DMS153 treated with DMSO at 0.1 percent for 48 hours (cell line): ENCODE results near the gene LAMP5.

ENCODE experiments used
- DNase-seq: peaks from one replicate; lab custom pipeline; 2025; ENCODE audit not compliant: unreplicated experiment; lab: John Stamatoyannopoulos, UW

LAMP5 gene

GRCh38 chr20:9514461-9515213, at the start of gene LAMP5:
LAMP5 (plus strand) TSS chr20:9514590; CDS start chr20:9514853, 263 bp downstream.
- no peak for DNase-seq

DNA sequence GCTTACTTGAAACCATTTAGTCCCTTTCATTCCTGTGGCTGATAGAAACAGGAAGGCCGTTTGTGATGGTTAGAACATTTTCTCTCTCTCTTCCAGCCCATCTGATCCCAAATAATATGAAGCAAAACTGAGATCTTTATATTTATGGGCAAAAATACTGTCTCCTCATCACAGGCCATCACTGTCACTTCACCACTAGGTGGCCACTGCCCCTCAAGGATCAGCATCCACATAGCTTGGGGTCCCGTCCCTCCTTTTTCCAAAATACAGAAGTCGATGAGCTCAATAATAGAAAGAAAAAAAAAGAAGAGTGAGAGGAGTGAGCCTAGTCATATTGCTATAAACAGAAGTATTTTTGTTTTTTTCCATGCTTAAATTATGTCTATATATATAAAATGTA, 46.4 kb upstream of the LAMP5 start:
- no peak for DNase-seq

DNA sequence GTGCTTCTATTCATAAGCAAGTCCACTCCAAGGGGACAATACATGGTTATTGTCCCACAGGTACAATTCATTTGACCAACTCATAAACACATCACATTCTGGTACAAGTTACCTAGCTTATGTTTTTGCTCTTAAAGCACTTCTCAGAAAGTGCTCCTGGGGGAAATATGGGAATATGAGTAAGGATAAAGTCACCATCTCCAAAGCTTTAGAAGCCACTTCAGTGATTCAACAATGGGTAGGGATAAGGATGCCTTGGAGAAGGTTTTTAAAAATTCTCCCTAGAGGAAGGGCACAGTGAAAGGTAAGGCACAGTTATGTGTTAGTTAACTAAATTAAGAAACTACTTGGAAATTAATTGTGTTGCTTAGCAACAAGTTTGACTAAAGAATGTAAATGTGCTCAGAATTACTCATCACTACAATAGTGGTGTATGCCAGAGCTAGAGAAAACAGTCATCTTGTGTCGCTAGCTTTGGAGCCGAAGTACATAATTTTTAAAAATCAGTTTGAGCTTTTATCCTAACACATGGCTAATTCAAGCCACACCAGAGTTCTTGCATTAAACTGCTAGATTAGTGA, 39.5 kb upstream of the LAMP5 start:
- no peak for DNase-seq

DNA sequence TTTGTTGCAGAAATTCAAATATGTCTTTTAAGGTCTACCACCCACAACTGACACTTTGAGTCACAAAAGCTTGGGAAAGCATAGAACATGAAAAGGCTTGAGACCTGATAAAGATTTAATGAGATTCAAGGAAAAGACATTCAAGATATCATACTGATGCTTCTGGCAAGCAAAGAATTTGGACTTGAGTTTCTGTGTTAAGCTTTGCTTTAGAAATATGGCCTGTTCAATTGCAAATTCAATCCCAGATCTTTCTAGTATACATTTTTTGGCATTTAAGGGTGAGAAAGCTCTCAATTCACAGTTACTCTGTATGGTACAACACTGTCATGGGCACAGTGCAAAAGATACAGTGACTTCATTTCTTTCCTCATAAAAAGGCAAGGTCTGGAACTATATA, 38.9 kb upstream of the LAMP5 start:
- DNase-seq, result no peak

GRCh38 chr20:9476174-9476573, 38.2 kb upstream of the LAMP5 start:
- DNase-seq, result no peak

DNA sequence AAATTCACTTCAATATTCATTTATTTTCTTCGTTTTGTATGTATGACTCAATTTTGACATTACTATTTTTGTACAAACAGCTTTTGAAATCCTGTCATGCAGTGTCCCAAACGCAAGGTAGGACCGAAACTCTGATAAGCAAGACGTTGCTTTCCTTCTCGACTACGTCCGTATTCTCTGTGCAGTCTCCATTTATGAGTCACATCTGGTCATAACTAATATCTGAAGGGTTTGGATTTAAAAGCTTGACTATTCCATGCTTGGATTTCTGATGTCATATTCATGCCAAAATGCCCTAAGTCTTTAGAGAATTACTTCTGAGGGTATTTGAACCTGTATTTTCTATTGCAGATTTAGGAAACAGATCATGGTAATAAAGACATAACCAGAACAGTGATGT, 37.8 kb upstream of the LAMP5 start:
- DNase-seq, result no peak

- no peak for DNase-seq
Measured at GRCh38 chr20:9478771-9479170, 35.6 kb upstream of the LAMP5 start.

DNA sequence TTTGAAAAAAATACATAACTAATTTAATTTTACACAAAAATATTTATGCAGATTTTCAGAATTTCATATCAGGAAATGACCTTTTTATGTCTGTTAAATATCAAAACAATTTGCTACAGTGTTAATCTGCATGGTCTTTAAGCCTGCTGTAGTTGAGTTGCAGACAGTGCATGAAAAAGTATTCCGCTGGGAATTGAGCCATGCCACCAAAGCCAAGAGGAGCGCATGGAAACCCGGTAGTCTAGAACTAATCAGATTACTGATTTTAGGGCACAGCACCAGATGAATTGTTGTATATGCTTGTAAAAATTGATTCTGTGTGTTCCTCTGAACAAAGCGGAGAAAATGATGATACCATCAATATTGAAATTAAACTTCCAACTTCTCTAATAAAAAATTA, 34.3 kb upstream of the LAMP5 start:
- no peak for DNase-seq

- DNase-seq, result no peak
Measured at GRCh38 chr20:9482180-9482579, 32.2 kb upstream of the LAMP5 start.

GRCh38 chr20:9483131-9483530, 31.3 kb upstream of the LAMP5 start:
- DNase-seq, result no peak

GRCh38 chr20:9485614-9486340, 28.6 kb upstream of the LAMP5 start:
- DNase-seq, result no peak

- DNase-seq, result no peak
Measured at GRCh38 chr20:9487231-9487630, 27.2 kb upstream of the LAMP5 start.

DNA sequence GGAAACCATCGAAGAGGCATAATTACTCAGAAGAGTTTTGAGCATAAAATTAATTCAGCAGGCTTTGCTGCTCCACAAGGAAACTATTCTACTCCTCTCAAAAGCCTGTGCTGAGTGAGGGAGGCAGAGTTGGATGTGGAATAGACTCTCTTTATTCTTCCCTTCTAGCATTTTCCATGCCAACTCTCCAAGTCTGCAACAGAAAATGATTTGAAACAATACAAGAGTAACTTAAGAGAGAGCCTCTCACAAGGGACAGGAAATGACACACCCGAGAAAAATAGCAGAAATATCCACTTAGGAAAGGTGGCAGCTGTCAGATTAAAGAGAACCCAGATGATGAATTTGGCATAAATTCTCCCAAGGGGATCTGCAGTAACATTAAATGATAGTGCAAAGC, 26.3 kb upstream of the LAMP5 start:
- no peak for DNase-seq

DNA sequence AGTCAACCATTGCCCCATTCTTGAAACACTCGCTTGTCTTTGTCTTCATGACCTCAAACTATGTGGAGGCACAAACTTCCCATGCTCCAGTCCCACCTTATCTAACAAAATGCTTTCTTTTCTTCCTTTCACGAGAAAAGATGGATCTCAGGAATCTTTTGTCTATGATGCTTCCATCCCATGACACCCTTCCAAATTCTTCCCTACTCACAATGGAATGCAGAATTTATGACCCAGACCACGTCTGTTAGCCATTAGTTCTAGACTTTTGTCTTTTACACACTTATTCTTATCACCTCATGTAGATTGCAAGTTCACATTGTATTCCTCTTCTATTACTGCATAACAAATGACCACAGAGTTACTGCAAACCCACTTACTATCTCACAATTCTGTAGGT, 24.2 kb upstream of the LAMP5 start:
- DNase-seq, result no peak

DNA sequence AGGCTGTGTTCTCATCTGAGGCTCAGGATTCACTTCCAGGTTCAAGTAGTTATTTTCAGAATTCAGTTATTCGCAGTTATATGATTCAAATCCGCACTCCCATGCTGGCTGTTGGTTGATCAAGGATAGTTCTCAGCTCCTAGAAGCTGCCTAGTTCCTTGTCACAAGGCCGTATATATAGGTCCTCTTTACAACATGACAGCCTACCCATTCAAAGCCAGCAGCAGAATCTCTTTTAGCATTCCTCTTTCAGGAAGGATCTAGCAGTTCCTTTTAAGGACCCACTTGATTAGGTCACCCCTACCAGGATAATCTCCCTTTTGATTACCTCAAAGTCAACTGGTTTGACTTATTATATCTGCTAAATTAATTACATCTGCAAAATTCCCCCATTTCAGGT, 23.8 kb upstream of the LAMP5 start:
- DNase-seq, result no peak

- DNase-seq, result no peak
Measured at GRCh38 chr20:9491324-9491723, 23.1 kb upstream of the LAMP5 start.

DNA sequence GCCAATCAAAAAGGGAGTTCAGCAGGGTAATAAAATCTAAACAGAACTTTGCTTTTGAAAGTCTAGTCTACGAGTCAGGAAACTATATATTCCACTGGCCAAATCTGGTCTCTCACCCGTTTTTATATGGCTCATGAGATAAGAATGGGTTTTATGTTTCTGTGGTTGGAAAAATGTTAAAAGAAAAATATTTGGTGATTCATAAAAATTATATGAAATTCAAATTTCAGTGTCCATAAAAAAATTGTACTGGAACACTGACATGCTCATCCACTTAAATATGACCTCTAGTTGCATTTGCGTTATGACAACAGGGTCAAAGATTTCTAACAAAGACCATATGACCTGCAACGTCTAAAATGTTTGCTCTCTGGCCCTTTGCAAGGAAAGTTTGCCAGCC, 22.3 kb upstream of the LAMP5 start:
- DNase-seq, result no peak

- no peak for DNase-seq
Measured at GRCh38 chr20:9493803-9494202, 20.6 kb upstream of the LAMP5 start.

DNA sequence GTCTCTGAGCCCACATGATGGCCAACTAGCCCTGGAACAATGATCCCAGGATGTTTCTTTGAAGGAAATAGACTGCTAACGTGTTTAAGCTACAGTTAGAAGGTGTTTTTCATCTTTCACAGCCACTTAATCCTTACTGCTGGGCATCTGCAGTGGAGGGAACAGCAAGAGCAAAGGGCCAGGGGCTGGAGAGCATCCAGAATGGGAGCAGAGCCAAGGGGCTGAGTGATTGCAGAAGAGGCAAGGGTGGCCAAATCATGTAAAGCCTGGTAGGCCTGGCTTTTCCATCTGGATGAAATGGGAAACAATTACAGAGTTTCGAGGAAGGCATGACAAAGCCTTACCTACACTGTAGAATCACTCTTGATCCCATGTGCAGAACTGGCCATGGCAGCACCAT, 18.7 kb upstream of the LAMP5 start:
- DNase-seq, result no peak

DNA sequence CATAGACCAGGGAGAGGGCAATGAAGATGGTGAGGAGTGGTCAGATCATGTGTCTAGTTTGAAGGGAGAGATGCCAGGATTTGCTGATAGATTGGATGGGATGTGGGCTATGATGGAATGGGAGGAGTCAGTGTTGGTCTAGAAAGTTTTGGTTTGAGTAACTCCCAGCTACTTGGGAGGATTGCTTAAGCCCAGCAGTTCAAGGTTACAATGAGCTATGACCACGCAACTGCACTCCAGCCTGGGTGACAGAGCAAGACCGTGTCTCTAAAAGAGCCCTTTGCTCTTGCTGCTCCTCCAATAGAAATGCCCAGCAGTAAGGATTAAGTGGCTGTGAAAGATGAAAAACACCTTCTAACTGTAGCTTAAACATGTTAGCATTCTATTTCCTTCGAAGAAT, 18.2 kb upstream of the LAMP5 start:
- no peak for DNase-seq

- no peak for DNase-seq
Measured at GRCh38 chr20:9498322-9498721, 16.1 kb upstream of the LAMP5 start.

DNA sequence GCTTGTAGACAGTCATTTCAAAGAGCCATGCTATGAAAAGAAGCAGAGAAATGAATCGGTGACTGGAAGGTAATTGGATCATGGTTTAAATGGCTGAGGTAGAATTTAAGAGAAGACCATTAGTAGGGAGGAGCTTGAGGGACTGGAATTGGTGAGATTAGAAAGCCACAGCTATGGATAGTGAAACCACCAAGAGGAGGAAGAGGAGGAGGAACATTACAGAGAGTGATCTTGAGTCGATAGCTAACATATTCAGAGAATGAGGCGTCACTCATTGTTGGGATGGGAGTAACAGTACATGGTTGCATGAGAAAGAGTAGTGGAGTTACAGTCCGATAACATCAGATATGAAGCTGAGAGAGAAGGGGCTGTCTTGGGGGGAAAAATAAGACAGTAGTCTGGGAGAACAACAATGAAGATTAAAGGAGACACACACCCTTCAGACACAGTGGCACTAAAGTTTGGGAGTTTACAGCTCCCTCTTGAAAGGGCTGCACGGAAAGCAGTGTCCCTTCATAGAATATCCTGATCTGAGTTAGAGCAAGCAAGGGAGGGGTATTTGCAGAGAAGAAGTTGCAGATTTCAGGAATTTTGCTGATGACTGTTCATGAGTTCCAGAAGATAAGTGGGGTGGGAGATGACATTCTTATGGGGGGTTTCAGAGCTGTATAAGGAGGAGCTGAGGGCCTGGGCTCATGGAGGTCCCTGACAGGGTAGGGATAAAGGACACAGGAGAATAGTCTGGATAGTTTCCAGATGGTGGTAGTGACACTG, 15.1 kb upstream of the LAMP5 start:
- DNase-seq, result no peak
